GM04503 (cell line): ENCODE results near the gene SIMC1.
"Not testable (repeated sequence)": the region's sequence is repeated elsewhere in the genome, so short reads cannot be mapped to it uniquely, and the experiment has no call there.

ENCODE experiments used
- DNase-seq: peaks from one replicate; pipeline ENCODE4 v3.0.0-alpha.2; 2012; ENCODE audit warnings: low read depth

Gene SIMC1

GRCh38 chr5:176237971-176238644 lies at the start of gene SIMC1:
Gene SIMC1, plus strand, starts transcription at chr5:176238424. Its CDS starts 85 bp downstream, at chr5:176238509.
- not testable (repeated sequence) for DNase-seq

GRCh38 chr5:176188506-176189193 lies 49.6 kb upstream of the SIMC1 start:
- DNase-seq = no peak

GRCh38 chr5:176189857-176190256 lies 48.4 kb upstream of the SIMC1 start:
- DNase-seq = no peak

GRCh38 chr5:176190886-176191755 lies 47.1 kb upstream of the SIMC1 start:
- no peak for DNase-seq

GRCh38 chr5:176192094-176192721 lies 46.0 kb upstream of the SIMC1 start:
- no peak for DNase-seq

- not testable (repeated sequence) for DNase-seq
Measured at GRCh38 chr5:176192722-176193117, 45.5 kb upstream of the SIMC1 start.

GRCh38 chr5:176193636-176194035 lies 44.6 kb upstream of the SIMC1 start:
- not testable (repeated sequence) for DNase-seq

- not testable (repeated sequence) for DNase-seq
Measured at GRCh38 chr5:176194238-176195083, 43.8 kb upstream of the SIMC1 start.

GRCh38 chr5:176195084-176195413 lies 43.2 kb upstream of the SIMC1 start:
- DNase-seq = not testable (repeated sequence)

- DNase-seq = not testable (repeated sequence)
Measured at GRCh38 chr5:176195487-176196207, 42.6 kb upstream of the SIMC1 start.

- DNase-seq = not testable (repeated sequence)
Measured at GRCh38 chr5:176196781-176197180, 41.4 kb upstream of the SIMC1 start.

GRCh38 chr5:176197234-176197858 lies 40.9 kb upstream of the SIMC1 start:
- not testable (repeated sequence) for DNase-seq

- not testable (repeated sequence) for DNase-seq
Measured at GRCh38 chr5:176198299-176198698, 39.9 kb upstream of the SIMC1 start.

- DNase-seq = not testable (repeated sequence)
Measured at GRCh38 chr5:176198991-176199733, 39.1 kb upstream of the SIMC1 start.

- DNase-seq = not testable (repeated sequence)
Measured at GRCh38 chr5:176199803-176200399, 38.3 kb upstream of the SIMC1 start.

- no peak for DNase-seq
Measured at GRCh38 chr5:176201811-176202210, 36.4 kb upstream of the SIMC1 start.

- DNase-seq = no peak
Measured at GRCh38 chr5:176203086-176203485, 35.1 kb upstream of the SIMC1 start.

GRCh38 chr5:176203535-176203934 lies 34.7 kb upstream of the SIMC1 start:
- not testable (repeated sequence) for DNase-seq

- not testable (repeated sequence) for DNase-seq
Measured at GRCh38 chr5:176214466-176215021, 23.7 kb upstream of the SIMC1 start.
